Natural killer cell (primary cell): Measurements from ENCODE around the gene CPPED1. TPM values are rescaled to one million over a fixed set of nuclear protein-coding genes. Genes with fewer than 3 reads are reported as not detected.

Experiments used
- ATAC-seq, 3 donors: fragments of 150-1000 bp in 2 of 3; fragments of 200-7000 bp in 1 of 3; cut with Tn5 transposase; 1 replicate in 1 of 3; 2 replicates in 2 of 3; pipeline ENCODE4 v1.10.0; 2021; ENCODE audit warnings: mild to moderate bottlenecking in 2 of 3, moderate library complexity in 2 of 3
- DNase-seq, 2 donors: peaks; one replicate each; pipeline versions ENCODE4 v3.0.0 to v3.0.0-alpha.2; 2013 to 2021; ENCODE audit warnings: mixed read lengths in 1 of 2
- H3K27ac ChIP-seq: one replicate; pipeline ENCODE4 v1.5.1; 2013; ENCODE audit warnings: mild to moderate bottlenecking, low read length
- H3K27me3 ChIP-seq: one replicate; pipeline ENCODE4 v1.6.1; 2013; ENCODE audit warnings: low read length; ENCODE audit not compliant: control insufficient read depth, insufficient read depth
- H3K36me3 ChIP-seq: one replicate; pipeline ENCODE4 v1.6.1; 2013; ENCODE audit warnings: low read length; ENCODE audit not compliant: control insufficient read depth, insufficient read depth
- H3K4me1 ChIP-seq: one replicate; pipeline ENCODE4 v1.6.1; 2013; ENCODE audit warnings: low read length; ENCODE audit not compliant: control insufficient read depth, insufficient read depth
- H3K4me3 ChIP-seq: one replicate; pipeline ENCODE4 v1.5.1; 2013; ENCODE audit warnings: low read length
- H3K9me3 ChIP-seq: one replicate; pipeline ENCODE4 v1.6.1; 2013; ENCODE audit warnings: low read length; ENCODE audit not compliant: control insufficient read depth, insufficient read depth
- H3K27ac Mint-ChIP-seq, 2 donors: one replicate each; pipeline ENCODE4 v1.8.0; 2022; ENCODE audit warnings: mild to moderate bottlenecking in 2 of 2, mixed read lengths in 2 of 2, moderate library complexity in 1 of 2
- H3K27me3 Mint-ChIP-seq, 2 donors: one replicate each; pipeline ENCODE4 v1.8.0; 2022; ENCODE audit warnings: low read depth in 2 of 2, mixed read lengths in 2 of 2
- H3K36me3 Mint-ChIP-seq: one replicate; pipeline ENCODE4 v1.8.0; 2022; ENCODE audit warnings: mixed read lengths
- H3K4me1 Mint-ChIP-seq, 2 donors: one replicate each; pipeline ENCODE4 v1.8.0; 2022; ENCODE audit warnings: mixed read lengths in 2 of 2
- H3K4me3 Mint-ChIP-seq: one replicate; pipeline ENCODE4 v1.8.0; 2022; ENCODE audit warnings: mild to moderate bottlenecking, moderate library complexity, mixed read lengths
- H3K9me3 Mint-ChIP-seq, 2 donors: one replicate each; pipeline ENCODE4 v1.8.0; 2022; ENCODE audit warnings: mixed read lengths in 2 of 2
- CTCF ChIP-seq: fragments of 200-600 bp; IDR thresholded peaks from one replicate; pipeline ENCODE4 v1.8.0; 2022; ENCODE audit warnings: antibody characterized with exemption
- WGBS: methylation state at CpG from one replicate; pipeline ENCODE4 v1.1.7; 2013; ENCODE audit warnings: missing lambda C conversion rate; ENCODE audit not compliant: insufficient coverage; 5-methylcytosine and 5-hydroxymethylcytosine counted together
- intact Hi-C: fragments of 100-400 bp; cut with micrococcal nuclease; formaldehyde crosslinking; loops from one replicate; pipeline ENCODE4 v1.14.2; 2022
- total RNA-seq, 4 donors: library from RNA; stranded (reverse); fragments of 120-200 nt in 1 of 4; gene quantifications; one replicate each; pipeline versions ENCODE4 v1.2.3 to v1.2.4, GENCODE V29; 2013 to 2022

The CPPED1 gene
- total RNA-seq, 3 donors from 2014 or later (not counting 1 experiment from before 2014, with no cell fraction given) = 10.3 to 18.3 (median 16.4) TPM

GRCh38 chr16:12614662-12615278 lies 188.9 kb downstream of the CPPED1 start:
- no peak overlapping the region for H3K27ac Mint-ChIP-seq
- H3K4me3 Mint-ChIP-seq = no peak overlapping the region
- Histone ChIP-seq H3K36me3 (no peaks in the 10 kb centered on the region), H3K4me1 (no peaks in the 10 kb centered on the region), H3K9me3 (no peaks in the 10 kb centered on the region), H3K4me3 (no peak overlapping the region), H3K27me3 (peaks cover 2% of the 10 kb centered on the region), H3K27ac (no peak overlapping the region)
- intact Hi-C loops = no loop called here
- H3K27me3 Mint-ChIP-seq = peaks cover 20 to 27% of the 10 kb centered on the region in 2 donors
- H3K36me3 Mint-ChIP-seq = no peaks in the 10 kb centered on the region
- no peaks in the 10 kb centered on the region for H3K4me1 Mint-ChIP-seq
- TF ChIP-seq CTCF = no peak
- WGBS = 89% methylated on average over 6 of the region's 7 CpGs
- no peak for ATAC-seq
- H3K9me3 Mint-ChIP-seq = no peaks in the 10 kb centered on the region
- DNase-seq = no peak

DNA sequence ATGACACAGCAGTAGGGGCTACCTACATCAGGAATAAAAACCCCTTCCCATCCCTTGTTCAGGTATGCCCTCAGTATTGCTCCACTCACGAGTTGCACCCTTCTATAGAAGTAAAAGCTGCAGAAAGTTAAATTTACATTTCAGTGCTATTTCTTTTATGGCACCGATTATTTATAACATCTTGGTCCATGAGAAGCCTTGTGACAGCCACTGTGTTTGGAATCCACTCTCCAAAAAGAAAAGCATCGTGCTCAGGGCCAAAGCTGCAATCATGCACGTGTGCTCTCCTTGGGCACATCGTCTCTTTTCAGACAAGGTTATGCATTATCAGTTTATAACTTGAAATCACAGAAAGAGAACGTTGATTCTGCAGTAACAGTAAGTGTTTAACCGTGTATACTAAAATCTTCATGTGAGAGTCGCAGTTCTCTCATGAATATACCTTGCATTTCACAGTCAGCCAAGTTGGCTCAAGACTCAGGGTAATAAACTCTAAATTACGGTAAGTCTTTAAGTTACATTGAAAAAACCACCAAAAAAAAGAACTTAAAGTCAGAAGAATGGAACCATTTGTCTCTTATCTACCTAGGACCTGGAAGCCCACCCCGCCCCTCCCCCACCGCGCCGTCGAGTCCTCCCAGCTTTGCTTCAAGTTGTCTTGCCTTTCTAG lies 189.6 kb downstream of the CPPED1 start:
- intact Hi-C loops = loop anchor here (1.0 kb wide), 1 partner anchor 20 kb away; no protein-coding TSS in a partner anchor
- Mint-ChIP-seq H3K27ac (no peak overlapping the region), H3K9me3 (no peaks in the 10 kb centered on the region), H3K4me3 (no peak overlapping the region), H3K36me3 (no peaks in the 10 kb centered on the region), H3K4me1 (no peaks in the 10 kb centered on the region), H3K27me3 (peaks cover 20 to 27% of the 10 kb centered on the region in 2 donors)
- no peak for TF ChIP-seq CTCF
- Histone ChIP-seq H3K27me3 (peaks cover 2% of the 10 kb centered on the region), H3K4me3 (no peak overlapping the region), H3K4me1 (no peaks in the 10 kb centered on the region), H3K9me3 (no peaks in the 10 kb centered on the region), H3K36me3 (no peaks in the 10 kb centered on the region), H3K27ac (no peak overlapping the region)
- ATAC-seq = no peak
- WGBS = 87% methylated on average over 14 of the region's 14 CpGs
- no peak for DNase-seq

DNA sequence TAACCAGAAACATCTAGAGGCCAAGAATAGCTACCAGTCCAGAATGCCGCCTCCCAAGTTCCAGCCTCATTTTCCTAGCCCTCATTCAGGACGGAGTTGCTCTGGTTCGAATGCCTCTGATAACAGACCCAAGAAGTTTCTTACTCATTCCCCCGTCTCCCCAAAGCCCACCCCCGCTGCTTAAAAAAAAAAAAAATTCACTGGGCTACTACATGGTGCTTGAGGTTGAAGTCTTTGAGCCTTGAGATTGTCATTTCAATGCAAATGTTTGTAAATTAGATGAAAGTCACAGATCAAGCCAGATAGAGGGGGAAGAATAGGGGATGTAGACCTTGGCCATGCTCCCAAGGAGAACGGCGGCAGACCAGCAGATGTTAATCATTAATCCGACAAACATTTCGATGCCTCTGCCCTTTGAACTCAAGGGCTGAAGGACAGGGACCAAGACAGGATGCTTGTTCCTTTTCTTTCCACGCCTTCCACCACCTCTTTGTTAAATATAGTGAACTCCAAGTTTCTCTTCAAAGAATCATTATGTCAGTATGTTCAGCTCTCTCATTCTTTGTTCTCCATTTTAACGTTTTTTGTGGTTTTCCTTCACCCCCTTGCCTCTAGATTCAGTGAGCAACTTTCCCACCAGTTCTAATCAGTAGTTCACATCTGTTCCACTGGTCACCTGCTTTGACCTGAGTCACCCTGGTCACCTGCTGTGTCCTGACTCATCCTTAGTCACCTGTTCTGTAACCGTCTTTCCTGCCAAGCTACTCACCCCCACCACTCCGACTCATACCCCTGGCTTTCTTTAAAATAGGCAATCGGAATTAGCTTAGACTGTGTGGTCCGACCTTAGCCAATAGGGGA lies 190.3 kb downstream of the CPPED1 start:
- intact Hi-C loops = loop anchor here (1.0 kb wide), 1 partner anchor 19 kb away; no protein-coding TSS in a partner anchor
- 37% methylated on average over 14 of the region's 15 CpGs for WGBS
- TF ChIP-seq CTCF = no peak
- ATAC-seq (no peak), DNase-seq (no peak)
- Histone ChIP-seq H3K36me3 (no peaks in the 10 kb centered on the region), H3K27ac (no peak overlapping the region), H3K9me3 (no peaks in the 10 kb centered on the region), H3K27me3 (peaks cover 2% of the 10 kb centered on the region), H3K4me1 (no peaks in the 10 kb centered on the region), H3K4me3 (no peak overlapping the region)
- Mint-ChIP-seq H3K4me3 (no peak overlapping the region), H3K36me3 (no peaks in the 10 kb centered on the region), H3K4me1 (no peaks in the 10 kb centered on the region), H3K27ac (no peak overlapping the region), H3K9me3 (no peaks in the 10 kb centered on the region), H3K27me3 (peaks cover 19 to 27% of the 10 kb centered on the region in 2 donors)
